ENCODE data around the gene TRIP6. TPM values are rescaled to one million over a fixed set of nuclear protein-coding genes. Genes with fewer than 3 reads are reported as not detected.
"Not testable (repeated sequence)": the region's sequence is repeated elsewhere in the genome, so short reads cannot be mapped to it uniquely, and the experiment has no call there.

Gene TRIP6
- total RNA-seq, 4 donors from 2014 or later = 81.4 to 109 (median 93.7) TPM

GRCh38 chr7:100852048-100852872 is 14.9 kb upstream of the TRIP6 start, which contains the start of gene SLC12A9:
TSS of gene SLC12A9 (plus strand) at chr7:100852713. CDS start at chr7:100854198, 1,485 bp downstream.
- Histone ChIP-seq H3K4me3 (peak within 1 kb of the TSS; percentile 62 to 91 (median 80)), H3K4me1 (peaks cover 17 to 34% (median 18%) of the 10 kb centered on the region in 3 donors), H3K27ac (peak within 1 kb of the TSS; percentile 70 to 87 (median 80)), H3K27me3 (no peaks in the 10 kb centered on the region), H3K9me3 (no peaks in the 10 kb centered on the region), H3K36me3 (peaks cover 0 to 23% (median 0%) of the 10 kb centered on the region in 3 donors)
- DNase-seq = peak; percentile 52
- intact Hi-C loops (cut with DNase I) = loop anchor here (5.0 kb wide), 1 partner anchor 55 kb away; no protein-coding TSS in a partner anchor
- TF ChIP-seq CTCF (IDR thresholded peaks at IDR 0.05) (peak; percentile 88 to 95 (median 92)), POLR2A (IDR thresholded peaks at IDR 0.05) (peak in 2 of 4 donors; percentile 31 to 60)
- 0% methylated on average over 21 of the region's 71 CpGs; no CpG with 5 or more reads in 1 of the 2 donors for WGBS, 2 donors

- intact Hi-C loops (cut with DNase I) = loop anchor here (5.0 kb wide), 1 partner anchor 57 kb away; no protein-coding TSS in a partner anchor
- no peak for TF ChIP-seq CTCF (IDR thresholded peaks at IDR 0.05)
- no peak for TF ChIP-seq POLR2A (IDR thresholded peaks at IDR 0.05)
- Histone ChIP-seq H3K27ac (no peak overlapping the region), H3K4me1 (peaks cover 17 to 34% (median 18%) of the 10 kb centered on the region in 3 donors), H3K27me3 (no peaks in the 10 kb centered on the region), H3K36me3 (peaks cover 0 to 39% (median 0%) of the 10 kb centered on the region in 3 donors), H3K4me3 (no peak overlapping the region), H3K9me3 (no peaks in the 10 kb centered on the region)
- 94 to 100% methylated on average over 2 of the region's 14 CpGs for WGBS, 2 donors
- DNase-seq = no peak
Measured at GRCh38 chr7:100854146-100854895, 12.9 kb upstream of the TRIP6 start.

- H3K4me1 ChIP-seq = peaks cover 17 to 34% (median 18%) of the 10 kb centered on the region in 3 donors
- not testable (repeated sequence) for H3K9me3 ChIP-seq, H3K27ac ChIP-seq, DNase-seq, H3K4me3 ChIP-seq, H3K27me3 ChIP-seq
- H3K36me3 ChIP-seq = peaks cover 0 to 45% (median under 1%) of the 10 kb centered on the region in 3 donors
- intact Hi-C loops (cut with DNase I) = loop anchor here (5.0 kb wide), 2 partner anchors 58 to 158 kb away; no protein-coding TSS in a partner anchor
- WGBS, 2 donors = 93 to 97% methylated on average over 4 to 9 of the region's 9 CpGs
Measured at GRCh38 chr7:100854899-100855298, 12.3 kb upstream of the TRIP6 start.

DNA sequence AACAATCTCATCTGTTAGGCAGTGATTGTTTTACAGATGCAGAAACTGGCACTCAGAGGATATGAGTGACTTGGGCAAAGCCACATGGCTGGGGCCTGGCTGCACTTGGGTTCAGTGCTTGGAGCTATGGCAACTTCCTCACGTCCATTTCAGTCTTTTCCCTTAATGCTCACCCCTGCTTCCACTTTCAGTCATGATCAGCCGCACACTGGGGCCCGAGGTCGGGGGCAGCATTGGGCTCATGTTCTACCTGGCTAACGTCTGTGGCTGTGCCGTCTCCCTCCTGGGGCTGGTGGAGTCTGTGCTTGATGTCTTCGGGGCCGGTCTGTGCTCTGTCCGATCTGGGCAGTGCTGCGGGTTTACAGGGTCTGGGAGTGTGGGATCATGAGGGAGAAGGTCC is 11.7 kb upstream of the TRIP6 start:
- no peak for TF ChIP-seq CTCF (IDR thresholded peaks at IDR 0.05)
- no peak for TF ChIP-seq POLR2A (IDR thresholded peaks at IDR 0.05)
- intact Hi-C loops (cut with DNase I) = loop anchor here (5.0 kb wide), 1 partner anchor 158 kb away; no protein-coding TSS in a partner anchor
- DNase-seq = no peak
- Histone ChIP-seq H3K27ac (no peak overlapping the region), H3K4me3 (no peak overlapping the region), H3K36me3 (peaks cover 2 to 51% (median 7%) of the 10 kb centered on the region in 3 donors), H3K27me3 (no peaks in the 10 kb centered on the region), H3K4me1 (peaks cover 17 to 34% (median 18%) of the 10 kb centered on the region in 3 donors), H3K9me3 (no peaks in the 10 kb centered on the region)
- WGBS, 2 donors = 91 to 100% methylated on average over 1 to 10 of the region's 10 CpGs

DNA sequence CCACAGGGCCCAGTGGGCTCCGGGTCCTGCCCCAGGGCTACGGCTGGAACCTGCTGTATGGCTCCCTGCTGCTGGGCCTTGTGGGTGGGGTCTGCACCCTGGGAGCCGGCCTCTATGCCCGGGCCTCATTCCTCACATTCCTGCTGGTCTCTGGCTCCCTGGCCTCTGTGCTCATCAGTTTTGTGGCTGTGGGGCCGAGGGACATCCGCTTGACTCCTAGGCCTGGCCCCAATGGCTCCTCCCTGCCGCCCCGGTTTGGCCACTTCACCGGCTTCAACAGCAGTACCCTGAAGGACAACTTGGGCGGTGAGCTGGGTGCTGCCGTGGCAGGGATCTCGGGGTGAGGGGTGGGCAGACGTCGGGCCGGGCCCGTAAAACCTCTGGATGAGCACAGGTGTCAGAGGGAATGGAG is 10.3 kb upstream of the TRIP6 start:
- TF ChIP-seq POLR2A (IDR thresholded peaks at IDR 0.05) (no peak), CTCF (IDR thresholded peaks at IDR 0.05) (no peak)
- intact Hi-C loops (cut with DNase I) = loop anchor here (5.0 kb wide), 1 partner anchor 160 kb away; no protein-coding TSS in a partner anchor
- Histone ChIP-seq H3K27me3 (no peaks in the 10 kb centered on the region), H3K9me3 (no peaks in the 10 kb centered on the region), H3K27ac (no peak overlapping the region), H3K4me1 (peaks cover 14 to 28% (median 16%) of the 10 kb centered on the region in 3 donors), H3K4me3 (no peak overlapping the region), H3K36me3 (peaks cover 15 to 64% (median 16%) of the 10 kb centered on the region in 3 donors)
- WGBS, 2 donors = 100% methylated on average over 1 to 7 of the region's 16 CpGs
- DNase-seq = no peak
